ENCODE measurements around the gene C4orf54. TPM values are rescaled to one million over a fixed set of nuclear protein-coding genes. Genes with fewer than 3 reads are reported as not detected.

The C4orf54 gene
- total and polyA plus RNA-seq, 2 of the 4 experiments (the other 2 are of a cell fraction): not detected

DNA sequence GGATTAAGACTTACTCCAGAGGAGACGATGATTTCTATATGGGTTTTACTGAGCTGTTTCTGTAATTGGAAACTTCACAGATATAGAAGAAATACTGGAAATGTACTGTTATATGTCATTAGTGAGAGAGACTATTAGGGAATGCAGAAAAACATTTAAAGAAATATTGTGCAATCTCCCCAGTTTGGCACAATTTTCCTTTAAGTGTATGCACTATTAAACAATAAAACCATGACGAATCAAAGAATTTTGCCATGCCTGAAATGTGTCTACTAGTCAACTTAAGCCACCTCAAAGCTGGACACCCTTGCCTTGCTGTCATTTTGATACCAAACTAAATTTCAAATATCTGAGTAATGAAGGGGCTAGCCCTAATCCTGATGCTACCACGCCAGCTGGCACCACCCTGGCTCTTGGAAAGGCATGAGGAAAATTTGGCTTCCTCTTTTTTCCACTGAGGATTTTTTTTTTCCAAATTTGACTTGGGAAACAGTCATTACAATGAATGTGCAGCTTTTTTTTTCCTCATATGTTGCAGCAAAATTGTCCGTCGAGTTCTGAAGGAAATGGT is 46.9 kb downstream of the C4orf54 start:
- WGBS, 2 experiments (ENCODE audit: extremely low coverage in 2 of 2, insufficient read length in 1 of 2): 80% methylated on average over 1 of the region's 5 CpGs; no CpG with 5 or more reads in 1 of the 2 experiments
- no peak for TF ChIP-seq FOS (IDR thresholded peaks at IDR 0.05; ENCODE audit: low read depth, low read length)
- peak; percentile 66 for TF ChIP-seq CEBPB (IDR thresholded peaks at IDR 0.05; ENCODE audit: low read depth, low read length)
- CTCF ChIA-PET: no interaction called here
- no peaks in the 10 kb centered on the region for H3K4me1 ChIP-seq (ENCODE audit: control insufficient read depth, insufficient read depth, low read length)
- H4K8ac ChIP-seq (ENCODE audit: low read depth in 2 of 2, low read length in 2 of 2): no peak overlapping the region
- H3K9ac ChIP-seq (ENCODE audit: low read depth, low read length): no peak overlapping the region
- no peak overlapping the region for H4K5ac ChIP-seq (ENCODE audit: low read depth, low read length)
- no peak for ATAC-seq (ENCODE audit: low read depth)
- no peaks in the 10 kb centered on the region for H3K36me3 ChIP-seq (ENCODE audit: control insufficient read depth, insufficient read depth, low read length)
- H2BK15ac ChIP-seq (ENCODE audit: low read depth, low read length): no peak overlapping the region
- no peak overlapping the region for H3K4me3 ChIP-seq (ENCODE audit: insufficient read depth, low read depth, low read length)
- H3K9me1 ChIP-seq (ENCODE audit: insufficient read depth, low read length): no peaks in the 10 kb centered on the region
- H2BK20ac ChIP-seq (ENCODE audit: low read depth, low read length): no peak overlapping the region
- no peak overlapping the region for H3K18ac ChIP-seq (ENCODE audit: low read depth, low read length)
- no peak overlapping the region for H3K14ac ChIP-seq (replicated peaks; ENCODE audit: low read depth, low read length)
- no peaks in the 10 kb centered on the region for H4K20me1 ChIP-seq (ENCODE audit: insufficient read depth, low read length)
- no peak overlapping the region for H3K56ac ChIP-seq (ENCODE audit: extremely low read depth, insufficient read depth, low read length)
- POLR2A ChIA-PET (ENCODE audit: unreplicated experiment): no interaction called here
- H2BK5ac ChIP-seq (ENCODE audit: low read depth, low read length, poor library complexity, severe bottlenecking): no peak overlapping the region
- dilution Hi-C loops (cut with HindIII; ENCODE audit: low sequenced_read_pairs, unreplicated experiment): no loop called here
- H3K23ac ChIP-seq (ENCODE audit: low read depth, low read length): no peak overlapping the region
- no peak overlapping the region for H2AK5ac ChIP-seq (ENCODE audit: low read depth, low read length)
- no peak overlapping the region for H2AK9ac ChIP-seq (replicated peaks; ENCODE audit: low read depth, low read length, poor library complexity)
- no peak overlapping the region for H3K4me2 ChIP-seq (ENCODE audit: low read depth, low read length)
- H4K91ac ChIP-seq (ENCODE audit: insufficient read depth, low read depth, low read length): no peak overlapping the region
- peaks cover 1% of the 10 kb centered on the region for H3K27me3 ChIP-seq (ENCODE audit: control insufficient read depth, insufficient read depth, low read length)
- in situ Hi-C loops (cut with MboI; ENCODE audit: low sequenced_read_pairs): no loop called here
- H3K27ac ChIP-seq (ENCODE audit: insufficient read depth, low read length): no peak overlapping the region
- BruUV-seq (replicated peaks): no TSS peak
- DNase-seq: no peak
- H2AFZ ChIP-seq (replicated peaks; ENCODE audit: low read length, poor library complexity): no peak overlapping the region
- H2BK120ac ChIP-seq (ENCODE audit: low read depth, low read length): no peak overlapping the region
- no peaks in the 10 kb centered on the region for H3K9me3 ChIP-seq (ENCODE audit: control insufficient read depth, insufficient read depth, low read length)
- H3K4ac ChIP-seq (ENCODE audit: low read depth, low read length): no peak overlapping the region
- intact Hi-C loops (cut with micrococcal nuclease): no loop called here
- no peaks in the 10 kb centered on the region for H3K79me1 ChIP-seq (ENCODE audit: low read depth in 1 of 2, low read length in 2 of 2)

Data from IMR-90 (cell line).